HG02759 (cell line): ENCODE data around the gene SEMA3D.
"Not testable (repeated sequence)": the region's sequence is repeated elsewhere in the genome, so short reads cannot be mapped to it uniquely, and the experiment has no call there.

Source experiments
- ATAC-seq: cut with Tn5 transposase; IDR thresholded peaks from one replicate; pipeline ENCODE4 v1.9.1; 2021; ENCODE audit warnings: mild to moderate bottlenecking, moderate library complexity; ENCODE audit not compliant: unreplicated experiment

SEMA3D gene

GRCh38 chr7:85000735-85001350 lies 186.0 kb downstream of the SEMA3D start:
- no peak for ATAC-seq

- ATAC-seq: no peak
Observed at GRCh38 chr7:84999450-84999849, 187.4 kb downstream of the SEMA3D start.

- ATAC-seq: no peak
Observed at GRCh38 chr7:84998665-84999064, 188.2 kb downstream of the SEMA3D start.

GRCh38 chr7:84997626-84998025 lies 189.2 kb downstream of the SEMA3D start:
- no peak for ATAC-seq

- not testable (repeated sequence) for ATAC-seq
Observed at GRCh38 chr7:84992954-84993353, 193.9 kb downstream of the SEMA3D start.

GRCh38 chr7:84985073-84985784 lies 201.6 kb downstream of the SEMA3D start:
- no peak for ATAC-seq

- ATAC-seq: no peak
Observed at GRCh38 chr7:84982199-84982598, 204.7 kb downstream of the SEMA3D start.

GRCh38 chr7:84981055-84981976 lies 205.5 kb downstream of the SEMA3D start:
- no peak for ATAC-seq

GRCh38 chr7:84975586-84976185 lies 211.2 kb downstream of the SEMA3D start:
- ATAC-seq: no peak

GRCh38 chr7:84971360-84971759 lies 215.5 kb downstream of the SEMA3D start:
- ATAC-seq: no peak

GRCh38 chr7:84970670-84971069 lies 216.2 kb downstream of the SEMA3D start:
- no peak for ATAC-seq

GRCh38 chr7:84953234-84953633 lies 233.6 kb downstream of the SEMA3D start:
- no peak for ATAC-seq

GRCh38 chr7:84950836-84951235 lies 236.0 kb downstream of the SEMA3D start:
- no peak for ATAC-seq

- ATAC-seq: no peak
Observed at GRCh38 chr7:84949501-84949900, 237.4 kb downstream of the SEMA3D start.

- no peak for ATAC-seq
Observed at GRCh38 chr7:84949067-84949466, 237.8 kb downstream of the SEMA3D start.

GRCh38 chr7:84948634-84949033 lies 238.2 kb downstream of the SEMA3D start:
- ATAC-seq: no peak

- no peak for ATAC-seq
Observed at GRCh38 chr7:84946549-84946948, 240.3 kb downstream of the SEMA3D start.
